Mesenchymal stem cell (in vitro differentiated cells and primary cell): ENCODE measurements around the gene MPST.

ENCODE experiments used
- DNase-seq: peaks from one replicate; pipeline ENCODE4 v3.0.0-alpha.2; 2013
- H2AFZ ChIP-seq: one replicate; pipeline ENCODE4 v1.6.1; 2013; ENCODE audit warnings: low read depth, mild to moderate bottlenecking, control low read depth, inconsistent platforms, low read length, moderate library complexity
- H2AK5ac ChIP-seq: 2 replicates; pipeline ENCODE4 v1.6.1; 2013; ENCODE audit warnings: low read length, moderate library complexity, mild to moderate bottlenecking, inconsistent platforms; ENCODE audit not compliant: severe bottlenecking
- H2BK120ac ChIP-seq: one replicate; pipeline ENCODE4 v1.6.1; 2013; ENCODE audit warnings: low read depth, mild to moderate bottlenecking, inconsistent platforms, low read length, moderate library complexity
- H2BK12ac ChIP-seq, 2 experiments: one replicate each; pipeline ENCODE4 v1.6.1; 2013; ENCODE audit warnings: inconsistent platforms in 2 of 2, low read length in 2 of 2, mild to moderate bottlenecking in 2 of 2, moderate library complexity in 2 of 2, control low read depth in 1 of 2
- H2BK15ac ChIP-seq: one replicate; pipeline ENCODE4 v1.6.1; 2013; ENCODE audit warnings: mild to moderate bottlenecking, low read depth, inconsistent platforms; ENCODE audit not compliant: poor library complexity, severe bottlenecking
- H2BK5ac ChIP-seq: 2 replicates; pipeline ENCODE4 v1.6.1; 2013; ENCODE audit warnings: low read depth, mild to moderate bottlenecking, low read length, control low read depth, inconsistent platforms; ENCODE audit not compliant: poor library complexity, severe bottlenecking
- H3K14ac ChIP-seq, 2 experiments: one replicate each; pipeline ENCODE4 v1.6.1; 2013; ENCODE audit warnings: inconsistent platforms in 2 of 2, low read length in 2 of 2, control low read depth in 1 of 2, mild to moderate bottlenecking in 1 of 2, moderate library complexity in 1 of 2
- H3K18ac ChIP-seq, 2 experiments: one replicate each; pipeline ENCODE4 v1.6.1; 2013; ENCODE audit warnings: inconsistent platforms in 2 of 2, low read length in 2 of 2, control low read depth in 1 of 2, low read depth in 1 of 2, mild to moderate bottlenecking in 1 of 2
- H3K23ac ChIP-seq, 2 experiments: one replicate each; pipeline ENCODE4 v1.6.1; 2013; ENCODE audit warnings: inconsistent platforms in 2 of 2, low read length in 2 of 2, mild to moderate bottlenecking in 2 of 2, moderate library complexity in 2 of 2, control low read depth in 1 of 2
- H3K27ac ChIP-seq: 2 replicates; pipeline ENCODE4 v1.5.1; 2013; ENCODE audit warnings: mild to moderate bottlenecking, moderate library complexity, low read length, control low read depth, inconsistent platforms; ENCODE audit not compliant: poor library complexity, severe bottlenecking
- H3K27me3 ChIP-seq, 2 experiments: 2 replicates each; pipeline versions ENCODE4 v1.6.1 to v1.7.0; 2013; ENCODE audit warnings: low read length in 2 of 2, mild to moderate bottlenecking in 2 of 2, moderate library complexity in 2 of 2, control low read depth in 1 of 2, inconsistent platforms in 1 of 2; ENCODE audit not compliant: control insufficient read depth in 1 of 2, insufficient read depth in 1 of 2
- H3K36me3 ChIP-seq, 2 experiments: 2 replicates each; pipeline versions ENCODE4 v1.6.1 to v1.7.0; 2013; ENCODE audit warnings: low read length in 2 of 2, control low read depth in 1 of 2, inconsistent platforms in 1 of 2, low read depth in 1 of 2, mild to moderate bottlenecking in 1 of 2; ENCODE audit not compliant: insufficient read depth in 2 of 2, control insufficient read depth in 1 of 2
- H3K4ac ChIP-seq, 2 experiments: one replicate each; pipeline ENCODE4 v1.6.1; 2013; ENCODE audit warnings: inconsistent platforms in 2 of 2, low read length in 2 of 2, mild to moderate bottlenecking in 2 of 2, moderate library complexity in 2 of 2, control low read depth in 1 of 2, low read depth in 1 of 2
- H3K4me1 ChIP-seq: 2 replicates; pipeline ENCODE4 v1.6.1; 2013; ENCODE audit warnings: low read depth, low read length, control low read depth; ENCODE audit not compliant: control insufficient read depth, insufficient read depth
- H3K4me2 ChIP-seq: 2 replicates; pipeline ENCODE4 v1.6.1; 2013; ENCODE audit warnings: low read length, mild to moderate bottlenecking, inconsistent platforms; ENCODE audit not compliant: poor library complexity, severe bottlenecking
- H3K4me3 ChIP-seq, 2 experiments: 2 replicates each; pipeline versions ENCODE4 v1.5.1 to v1.7.0; 2013; ENCODE audit warnings: low read length in 2 of 2, mild to moderate bottlenecking in 2 of 2, control low read depth in 1 of 2, low read depth in 1 of 2; ENCODE audit not compliant: insufficient read depth in 1 of 2
- H3K79me1 ChIP-seq: replicated peaks from 2 replicates; pipeline ENCODE4 v1.6.1; 2013; ENCODE audit warnings: mild to moderate bottlenecking, control low read depth, low read length, inconsistent platforms; ENCODE audit not compliant: poor library complexity, severe bottlenecking
- H3K9ac ChIP-seq: 2 replicates; pipeline ENCODE4 v1.7.0; 2013; ENCODE audit warnings: mild to moderate bottlenecking, low read length, moderate library complexity
- H3K9me3 ChIP-seq: 2 replicates; pipeline ENCODE4 v1.7.0; 2013; ENCODE audit warnings: mild to moderate bottlenecking, low read length; ENCODE audit not compliant: control insufficient read depth
- H4K8ac ChIP-seq: one replicate; pipeline ENCODE4 v1.6.1; 2013; ENCODE audit warnings: inconsistent platforms, mild to moderate bottlenecking, low read length, moderate library complexity
- H4K91ac ChIP-seq: one replicate; pipeline ENCODE4 v1.6.1; 2013; ENCODE audit warnings: mild to moderate bottlenecking, low read length, inconsistent platforms
- WGBS: methylation state at CpG from one replicate; pipeline ENCODE4 v1.1.7; 2013; ENCODE audit warnings: mixed read lengths; 5-methylcytosine and 5-hydroxymethylcytosine counted together

The MPST gene

DNA sequence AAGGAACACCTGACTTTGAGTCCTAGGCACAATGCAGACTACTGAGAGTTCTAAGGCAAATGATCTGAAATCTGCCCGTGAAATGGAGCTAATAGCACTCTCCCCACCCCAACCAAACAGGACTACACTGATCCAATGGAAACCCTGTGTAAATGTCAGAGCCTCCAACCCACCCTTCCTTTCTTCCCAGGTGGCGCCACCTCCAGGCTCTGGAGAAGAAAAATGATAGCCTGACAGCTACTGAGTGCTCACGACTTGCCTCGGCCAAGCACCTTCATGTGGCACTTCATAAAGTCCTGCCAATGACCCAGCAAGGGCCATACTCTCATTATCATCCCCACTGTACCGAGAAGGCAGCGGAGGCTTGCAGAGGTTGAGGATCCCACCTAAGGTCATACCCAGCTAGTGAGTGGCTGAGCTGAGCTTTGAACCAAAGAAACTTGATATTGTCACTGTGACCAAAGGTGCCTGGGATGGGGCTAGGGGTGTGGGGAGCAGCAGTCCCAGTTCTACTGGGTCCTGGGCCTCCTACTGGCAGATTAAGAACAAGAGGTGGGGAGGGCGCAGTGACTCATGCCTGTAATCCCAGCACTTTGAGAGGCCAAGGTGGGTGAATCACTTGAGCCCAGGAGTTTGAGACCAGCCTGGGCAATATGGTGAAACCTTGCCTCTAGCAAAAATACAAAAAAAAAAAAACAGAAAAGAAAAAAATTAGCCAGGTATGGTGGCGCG lies 20.8 kb upstream of the MPST start:
- 60% methylated on average over 9 of the region's 9 CpGs for WGBS
- Histone ChIP-seq H3K27ac (no peak overlapping the region), H3K9me3 (no peaks in the 10 kb centered on the region), H3K14ac (no peak overlapping the region), H4K91ac (no peak overlapping the region), H2BK12ac (no peak overlapping the region), H3K4me1 (no peaks in the 10 kb centered on the region), H3K4ac (no peak overlapping the region), H4K8ac (no peak overlapping the region), H2AK5ac (no peak overlapping the region), H2BK5ac (no peak overlapping the region), H3K4me2 (no peak overlapping the region), H3K36me3 (no peaks in the 10 kb centered on the region), H3K9ac (no peak overlapping the region), H2BK120ac (no peak overlapping the region), H3K79me1 (no peaks in the 10 kb centered on the region), H2BK15ac (no peak overlapping the region), H3K23ac (no peak overlapping the region), H2AFZ (no peak overlapping the region), H3K4me3 (no peak overlapping the region), H3K18ac (no peak overlapping the region), H3K27me3 (peaks cover 49 to 68% of the 10 kb centered on the region in 2 experiments)
- DNase-seq, result no peak

DNA sequence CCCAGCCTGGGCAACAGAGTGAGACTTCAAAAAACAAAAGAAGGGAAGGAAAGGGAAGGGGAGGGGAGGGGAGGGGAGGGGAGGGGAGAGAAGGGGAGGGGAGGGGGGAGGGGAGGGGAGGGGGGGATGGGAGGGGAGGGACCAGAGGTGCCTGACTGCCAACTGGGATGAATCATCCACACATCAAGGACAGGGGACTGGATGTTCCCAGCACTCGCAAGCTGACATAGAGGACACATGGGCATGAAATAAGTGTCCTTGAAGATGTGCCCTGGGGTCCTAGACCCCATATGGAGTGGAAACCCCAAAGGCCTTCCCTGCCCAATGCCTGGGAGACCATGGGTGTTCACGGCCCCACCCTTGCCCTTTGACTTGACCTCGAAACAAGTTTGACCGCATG lies 20.1 kb upstream of the MPST start:
- Histone ChIP-seq H3K18ac (no peak overlapping the region), H3K23ac (no peak overlapping the region), H3K79me1 (no peaks in the 10 kb centered on the region), H3K27me3 (peaks cover 56 to 75% of the 10 kb centered on the region in 2 experiments), H3K4me2 (no peak overlapping the region), H3K4ac (no peak overlapping the region), H3K14ac (peak overlapping the region in 1 of 2 experiments; percentile 6), H2BK120ac (no peak overlapping the region), H4K8ac (no peak overlapping the region), H3K9ac (no peak overlapping the region), H2BK12ac (no peak overlapping the region), H3K4me1 (no peaks in the 10 kb centered on the region), H3K9me3 (no peaks in the 10 kb centered on the region), H2BK5ac (no peak overlapping the region), H4K91ac (no peak overlapping the region), H2AFZ (no peak overlapping the region), H3K27ac (no peak overlapping the region), H3K4me3 (no peak overlapping the region), H3K36me3 (no peaks in the 10 kb centered on the region), H2AK5ac (no peak overlapping the region), H2BK15ac (no peak overlapping the region)
- DNase-seq, result no peak
- 83% methylated on average over 4 of the region's 4 CpGs for WGBS

DNA sequence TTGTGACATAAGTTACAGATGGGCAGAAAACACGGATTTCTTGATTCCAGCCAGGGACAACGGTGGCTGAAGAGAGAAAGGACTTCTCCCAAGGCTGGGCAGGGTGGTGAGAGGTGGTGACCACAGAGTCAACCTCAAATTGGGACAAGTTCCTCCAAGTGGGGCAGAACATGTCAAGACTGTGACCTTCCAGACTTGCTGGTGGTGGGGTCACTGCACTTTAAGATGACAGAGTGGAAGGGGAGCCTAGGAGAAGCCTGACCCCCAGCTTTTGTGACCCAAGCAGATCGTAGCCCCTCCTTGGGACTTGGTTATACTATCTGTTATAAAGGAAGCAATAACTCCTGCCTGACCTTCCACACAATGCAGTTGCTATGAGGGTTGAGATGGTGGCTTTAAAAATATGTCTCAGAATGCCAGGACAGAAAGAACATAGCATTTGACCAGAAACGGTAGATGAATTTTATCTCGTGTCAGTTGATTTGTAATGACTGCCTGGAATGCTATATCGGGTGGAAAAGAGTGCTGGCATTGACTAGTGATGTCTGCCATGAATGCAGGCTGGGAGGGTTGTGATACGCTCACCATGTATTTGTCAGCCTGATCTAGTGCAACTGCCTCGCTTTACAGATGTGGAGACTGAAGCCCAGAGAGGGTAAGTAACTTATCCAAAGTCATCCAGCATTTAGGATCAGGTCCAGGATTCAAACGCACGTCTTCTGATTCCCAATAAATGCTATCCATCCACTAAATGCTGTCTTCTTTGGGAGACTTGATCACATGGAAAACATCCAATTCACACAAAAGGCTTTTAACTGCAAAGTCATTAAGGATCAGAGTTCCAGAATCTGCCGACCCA lies 18.6 kb upstream of the MPST start:
- no peak overlapping the region for H3K14ac ChIP-seq
- no peak overlapping the region for H2AK5ac ChIP-seq
- H2BK15ac ChIP-seq, result no peak overlapping the region
- no peaks in the 10 kb centered on the region for H3K4me1 ChIP-seq
- H3K79me1 ChIP-seq, result no peaks in the 10 kb centered on the region
- H3K27me3 ChIP-seq, result peaks cover 56 to 74% of the 10 kb centered on the region in 2 experiments
- no peak overlapping the region for H2BK120ac ChIP-seq
- no peak overlapping the region for H3K4me2 ChIP-seq
- no peak overlapping the region for H2BK12ac ChIP-seq
- H3K9me3 ChIP-seq, result peaks cover 10% of the 10 kb centered on the region
- WGBS, result 85% methylated on average over 11 of the region's 11 CpGs
- no peak overlapping the region for H3K23ac ChIP-seq
- no peak overlapping the region for H3K18ac ChIP-seq
- no peak overlapping the region for H4K8ac ChIP-seq
- H3K4ac ChIP-seq, result no peak overlapping the region
- no peak overlapping the region for H3K4me3 ChIP-seq
- no peak overlapping the region for H3K9ac ChIP-seq
- no peaks in the 10 kb centered on the region for H3K36me3 ChIP-seq
- H2AFZ ChIP-seq, result no peak overlapping the region
- H2BK5ac ChIP-seq, result no peak overlapping the region
- H4K91ac ChIP-seq, result no peak overlapping the region
- DNase-seq, result no peak
- H3K27ac ChIP-seq, result no peak overlapping the region

DNA sequence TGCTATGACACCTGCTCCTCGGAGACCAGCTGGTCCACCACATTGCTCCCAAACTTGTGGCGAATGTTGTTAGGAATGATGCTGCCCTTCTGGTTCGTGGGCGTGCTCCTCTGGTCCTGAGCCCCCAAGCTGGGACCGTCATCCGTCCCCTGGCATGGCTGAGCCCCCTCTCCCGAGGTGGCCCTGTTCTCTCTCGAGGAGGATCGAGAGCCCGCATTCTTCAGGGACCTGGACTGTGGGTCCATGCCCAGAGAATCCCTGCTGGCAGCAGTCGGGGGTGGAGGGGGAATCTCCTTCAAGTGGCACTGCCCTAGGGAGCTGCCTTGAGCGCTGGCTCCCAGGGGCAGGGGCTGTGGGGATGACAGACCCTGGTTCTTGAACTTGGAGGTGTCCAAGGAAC lies 17.7 kb upstream of the MPST start:
- Histone ChIP-seq H3K9me3 (peaks cover 12% of the 10 kb centered on the region), H2AFZ (no peak overlapping the region), H3K4me3 (no peak overlapping the region), H3K4me1 (no peaks in the 10 kb centered on the region), H3K27ac (no peak overlapping the region), H4K8ac (no peak overlapping the region), H2BK120ac (no peak overlapping the region), H2BK12ac (no peak overlapping the region), H3K18ac (no peak overlapping the region), H3K36me3 (no peaks in the 10 kb centered on the region), H2AK5ac (no peak overlapping the region), H3K4ac (no peak overlapping the region), H3K14ac (no peak overlapping the region), H3K27me3 (peaks cover 64 to 82% of the 10 kb centered on the region in 2 experiments), H3K4me2 (no peak overlapping the region), H3K23ac (no peak overlapping the region), H3K9ac (no peak overlapping the region), H2BK5ac (no peak overlapping the region), H3K79me1 (no peaks in the 10 kb centered on the region), H4K91ac (no peak overlapping the region), H2BK15ac (no peak overlapping the region)
- 89% methylated on average over 12 of the region's 12 CpGs for WGBS
- DNase-seq, result no peak
